Measurements from ENCODE around the gene RICTOR. TPM values are rescaled to one million over a fixed set of nuclear protein-coding genes. Genes with fewer than 3 reads are reported as not detected.

Gene RICTOR
- total RNA-seq, 1 experiment from 2014 or later = 25.7 TPM

DNA sequence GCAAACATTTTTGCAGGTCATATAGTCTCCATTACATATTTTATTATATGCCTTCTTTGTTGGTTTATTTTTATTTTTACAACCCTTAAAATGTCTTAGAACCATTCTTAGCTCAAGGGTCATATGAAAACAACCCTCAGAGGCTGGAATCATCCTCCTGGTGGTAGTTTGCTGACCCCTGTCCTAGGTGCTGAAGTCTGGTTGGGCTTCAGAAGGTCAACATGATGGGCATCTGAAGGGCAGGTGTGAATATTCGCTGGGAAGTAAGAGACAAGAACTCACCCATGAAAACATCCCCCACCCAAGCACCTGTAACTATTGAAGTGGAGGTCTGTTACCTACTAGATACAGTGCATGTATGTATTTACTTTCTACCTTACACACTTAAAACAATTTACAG lies 153.0 kb downstream of the RICTOR start:
- ChIA-PET CTCF (interaction anchor here (1.2 to 2.2 kb wide), 2 partner anchors 88 to 479 kb away, joined by 3 to 12 read pairs; no protein-coding TSS in a partner anchor), POLR2A (no interaction called here)
- H3K9me3 Mint-ChIP-seq (ENCODE audit: unreplicated experiment) = no peaks in the 10 kb centered on the region
- H3K4me3 ChIP-seq (ENCODE audit: low read depth, low read length) = no peak overlapping the region
- no TSS peak for BruUV-seq (replicated peaks)
- no peaks in the 10 kb centered on the region for H3K4me1 Mint-ChIP-seq (ENCODE audit: low read depth, unreplicated experiment)
- no peak overlapping the region for H3K4me3 Mint-ChIP-seq (ENCODE audit: unreplicated experiment)
- intact Hi-C loops (cut with micrococcal nuclease; ENCODE audit: unreplicated experiment) = no loop called here
- H3K36me3 Mint-ChIP-seq (ENCODE audit: insufficient read depth, unreplicated experiment) = no peaks in the 10 kb centered on the region
- H3K27ac Mint-ChIP-seq (ENCODE audit: unreplicated experiment) = no peak overlapping the region
- DNase-seq = peak in 1 of 2 experiments; percentile 43
- H3K27me3 ChIP-seq (replicated peaks; ENCODE audit: control insufficient read depth, insufficient read depth, low read length) = no peaks in the 10 kb centered on the region
- peaks cover 5% of the 10 kb centered on the region for H3K27me3 Mint-ChIP-seq (ENCODE audit: insufficient read depth, unreplicated experiment)
- no peaks in the 10 kb centered on the region for H3K4me1 ChIP-seq
- no peaks in the 10 kb centered on the region for H3K36me3 ChIP-seq (ENCODE audit: control insufficient read depth, insufficient read depth, low read length)
- TF ChIP-seq, protein P1, sequence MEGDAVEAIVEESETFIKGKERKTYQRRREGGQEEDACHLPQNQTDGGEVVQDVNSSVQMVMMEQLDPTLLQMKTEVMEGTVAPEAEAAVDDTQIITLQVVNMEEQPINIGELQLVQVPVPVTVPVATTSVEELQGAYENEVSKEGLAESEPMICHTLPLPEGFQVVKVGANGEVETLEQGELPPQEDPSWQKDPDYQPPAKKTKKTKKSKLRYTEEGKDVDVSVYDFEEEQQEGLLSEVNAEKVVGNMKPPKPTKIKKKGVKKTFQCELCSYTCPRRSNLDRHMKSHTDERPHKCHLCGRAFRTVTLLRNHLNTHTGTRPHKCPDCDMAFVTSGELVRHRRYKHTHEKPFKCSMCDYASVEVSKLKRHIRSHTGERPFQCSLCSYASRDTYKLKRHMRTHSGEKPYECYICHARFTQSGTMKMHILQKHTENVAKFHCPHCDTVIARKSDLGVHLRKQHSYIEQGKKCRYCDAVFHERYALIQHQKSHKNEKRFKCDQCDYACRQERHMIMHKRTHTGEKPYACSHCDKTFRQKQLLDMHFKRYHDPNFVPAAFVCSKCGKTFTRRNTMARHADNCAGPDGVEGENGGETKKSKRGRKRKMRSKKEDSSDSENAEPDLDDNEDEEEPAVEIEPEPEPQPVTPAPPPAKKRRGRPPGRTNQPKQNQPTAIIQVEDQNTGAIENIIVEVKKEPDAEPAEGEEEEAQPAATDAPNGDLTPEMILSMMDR (IDR thresholded peaks at IDR 0.05; ENCODE audit: insufficient read depth in 1 of 2, low read depth in 1 of 2, low read length in 1 of 2, severe bottlenecking in 1 of 2, unreplicated experiment in 1 of 2) = no peak
- no peaks in the 10 kb centered on the region for H3K9me3 ChIP-seq

DNA sequence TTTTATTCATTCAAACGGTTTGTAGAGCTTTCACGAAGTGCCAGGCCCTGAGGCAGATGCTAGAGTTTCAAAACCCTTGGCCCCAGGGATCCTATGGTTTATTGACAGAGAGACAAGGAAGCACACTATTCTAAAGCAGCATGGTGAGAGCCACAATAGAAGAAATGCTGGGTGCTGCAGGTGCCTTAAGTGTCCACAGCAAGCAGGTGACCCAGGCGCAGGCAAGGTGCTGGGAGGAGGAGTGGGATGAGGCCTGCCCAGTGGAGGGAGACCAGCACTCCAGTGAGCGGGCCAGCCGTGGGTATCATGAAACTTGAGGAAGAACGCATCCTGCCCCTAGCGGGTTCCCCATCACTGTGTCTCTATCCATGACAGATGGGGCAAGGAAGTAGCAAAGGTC lies 157.4 kb downstream of the RICTOR start:
- Mint-ChIP-seq H3K4me3 (ENCODE audit: unreplicated experiment) (no peak overlapping the region), H3K9me3 (ENCODE audit: unreplicated experiment) (no peaks in the 10 kb centered on the region), H3K27ac (ENCODE audit: unreplicated experiment) (no peak overlapping the region), H3K27me3 (ENCODE audit: insufficient read depth, unreplicated experiment) (peaks cover 4% of the 10 kb centered on the region), H3K36me3 (ENCODE audit: insufficient read depth, unreplicated experiment) (no peaks in the 10 kb centered on the region), H3K4me1 (ENCODE audit: low read depth, unreplicated experiment) (no peaks in the 10 kb centered on the region)
- no peaks in the 10 kb centered on the region for H3K27me3 ChIP-seq (replicated peaks; ENCODE audit: control insufficient read depth, insufficient read depth, low read length)
- ChIA-PET CTCF (no interaction called here), POLR2A (no interaction called here)
- no peaks in the 10 kb centered on the region for H3K4me1 ChIP-seq
- H3K4me3 ChIP-seq (ENCODE audit: low read depth, low read length) = no peak overlapping the region
- no peaks in the 10 kb centered on the region for H3K36me3 ChIP-seq (ENCODE audit: control insufficient read depth, insufficient read depth, low read length)
- no peak for DNase-seq
- no peaks in the 10 kb centered on the region for H3K9me3 ChIP-seq
- TF ChIP-seq, protein P1 (IDR thresholded peaks at IDR 0.05; ENCODE audit: insufficient read depth in 1 of 2, low read depth in 1 of 2, low read length in 1 of 2, severe bottlenecking in 1 of 2, unreplicated experiment in 1 of 2) = no peak
- no TSS peak for BruUV-seq (replicated peaks)
- intact Hi-C loops (cut with micrococcal nuclease; ENCODE audit: unreplicated experiment) = no loop called here

DNA sequence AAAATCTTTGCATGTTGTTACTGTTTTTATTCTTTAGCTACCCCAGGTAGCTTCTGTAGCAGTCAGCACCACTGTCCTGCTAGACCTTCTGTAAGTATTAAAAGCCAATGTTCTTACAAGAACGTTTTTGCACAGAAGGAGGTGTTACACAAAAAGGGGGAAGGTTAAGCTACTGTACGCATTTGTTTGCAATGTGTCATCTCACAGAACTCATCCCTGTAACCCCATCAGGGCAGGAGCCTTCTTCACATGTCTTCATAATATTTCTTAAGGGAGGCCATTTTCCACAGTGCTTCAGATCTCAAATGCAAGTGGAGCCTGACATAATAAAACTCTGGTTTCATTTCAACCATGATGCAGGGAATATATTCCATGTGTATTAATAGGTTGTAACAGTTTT lies 160.5 kb downstream of the RICTOR start:
- TF ChIP-seq, protein P1 (IDR thresholded peaks at IDR 0.05; ENCODE audit: insufficient read depth in 1 of 2, low read depth in 1 of 2, low read length in 1 of 2, severe bottlenecking in 1 of 2, unreplicated experiment in 1 of 2) = no peak
- DNase-seq = no peak
- Mint-ChIP-seq H3K4me3 (ENCODE audit: unreplicated experiment) (no peak overlapping the region), H3K4me1 (ENCODE audit: low read depth, unreplicated experiment) (no peaks in the 10 kb centered on the region), H3K36me3 (ENCODE audit: insufficient read depth, unreplicated experiment) (no peaks in the 10 kb centered on the region), H3K27me3 (ENCODE audit: insufficient read depth, unreplicated experiment) (peaks cover 18% of the 10 kb centered on the region), H3K27ac (ENCODE audit: unreplicated experiment) (no peak overlapping the region), H3K9me3 (ENCODE audit: unreplicated experiment) (peaks cover 12% of the 10 kb centered on the region)
- Histone ChIP-seq H3K27me3 (replicated peaks; ENCODE audit: control insufficient read depth, insufficient read depth, low read length) (no peaks in the 10 kb centered on the region), H3K36me3 (ENCODE audit: control insufficient read depth, insufficient read depth, low read length) (no peaks in the 10 kb centered on the region), H3K4me1 (no peaks in the 10 kb centered on the region), H3K9me3 (no peaks in the 10 kb centered on the region), H3K4me3 (ENCODE audit: low read depth, low read length) (no peak overlapping the region)
- ChIA-PET CTCF (no interaction called here), POLR2A (no interaction called here)
- intact Hi-C loops (cut with micrococcal nuclease; ENCODE audit: unreplicated experiment) = no loop called here
- BruUV-seq (replicated peaks) = no TSS peak

Data from Caco-2 (cell line).